ENCODE data around the gene IL10RA.

IL10RA gene

DNA sequence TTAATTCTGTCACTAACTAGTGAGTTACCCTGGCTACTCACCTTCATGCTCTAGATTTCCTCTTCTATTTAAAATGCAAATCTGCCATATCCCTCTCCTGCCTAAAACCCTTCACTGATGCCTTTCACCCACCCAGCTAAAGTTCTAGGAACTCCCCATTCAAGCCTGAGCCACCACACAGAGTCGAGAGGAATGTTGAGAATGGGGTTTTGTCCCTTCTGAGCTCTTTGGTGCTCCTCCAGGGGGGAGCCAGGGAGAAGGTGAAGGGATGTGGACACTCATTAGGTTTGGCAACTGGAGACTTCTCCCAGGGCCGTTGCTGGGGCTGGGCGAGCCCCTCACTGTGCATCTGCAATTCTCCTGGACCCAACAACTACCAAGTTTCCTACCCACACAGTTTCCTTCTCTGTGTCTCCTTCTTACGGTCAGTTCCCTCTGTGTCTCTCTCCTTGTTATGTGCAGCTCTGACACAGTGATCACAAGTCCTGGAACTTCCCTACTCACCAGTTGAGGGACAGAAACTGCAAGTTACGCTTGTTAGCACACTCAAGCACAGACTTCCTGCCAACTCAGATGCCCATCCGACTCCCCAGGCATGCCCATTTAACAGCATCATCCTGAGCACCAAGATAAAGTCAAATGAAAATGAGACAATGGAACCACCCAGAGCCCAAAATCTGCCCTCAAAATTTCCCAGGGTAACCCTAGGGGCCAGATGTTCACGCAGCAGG is 6.5 kb upstream of the IL10RA start:
- Histone ChIP-seq H3K27me3 (ENCODE audit: control insufficient read depth, insufficient read depth, low read length) (peaks cover 5% of the 10 kb centered on the region; the same call in 1 of the 2 replicates), H3K4me3 (ENCODE audit: low read depth, low read length) (no peak overlapping the region), H3K9me3 (ENCODE audit: control insufficient read depth, insufficient read depth, low read length) (no peaks in the 10 kb centered on the region), H3K27ac (ENCODE audit: low read depth, low read length) (no peak overlapping the region), H3K36me3 (ENCODE audit: control insufficient read depth, insufficient read depth, low read length) (no peaks in the 10 kb centered on the region), H3K9ac (ENCODE audit: low read depth, low read length) (no peak overlapping the region), H3K4me1 (ENCODE audit: control insufficient read depth, insufficient read depth, low read length) (no peaks in the 10 kb centered on the region)

DNA sequence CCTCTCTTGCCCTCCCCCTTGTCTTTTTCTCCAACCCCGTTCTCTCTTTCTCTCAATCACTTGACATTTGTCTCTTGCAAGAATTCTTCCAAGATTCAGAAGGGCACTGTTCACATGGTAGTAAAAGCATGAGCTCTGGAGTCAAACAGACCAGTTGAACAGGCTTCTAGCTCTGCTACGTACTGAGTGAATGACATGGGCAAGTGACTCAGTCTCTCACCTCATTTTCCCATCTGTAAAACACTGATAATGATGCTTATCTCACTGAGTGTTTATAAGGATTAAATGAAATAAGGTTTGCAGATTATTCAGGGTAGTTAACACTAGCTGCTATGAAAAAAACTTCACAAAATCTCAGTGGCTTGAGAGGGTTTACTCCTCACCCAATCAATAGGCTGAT is 5.9 kb upstream of the IL10RA start:
- Histone ChIP-seq H3K27me3 (ENCODE audit: control insufficient read depth, insufficient read depth, low read length) (peaks cover 9% of the 10 kb centered on the region; the same call in 1 of the 2 replicates), H3K4me3 (ENCODE audit: low read depth, low read length) (no peak overlapping the region), H3K27ac (ENCODE audit: low read depth, low read length) (no peak overlapping the region), H3K36me3 (ENCODE audit: control insufficient read depth, insufficient read depth, low read length) (no peaks in the 10 kb centered on the region), H3K9ac (ENCODE audit: low read depth, low read length) (no peak overlapping the region), H3K4me1 (ENCODE audit: control insufficient read depth, insufficient read depth, low read length) (no peaks in the 10 kb centered on the region), H3K9me3 (ENCODE audit: control insufficient read depth, insufficient read depth, low read length) (no peaks in the 10 kb centered on the region)

DNA sequence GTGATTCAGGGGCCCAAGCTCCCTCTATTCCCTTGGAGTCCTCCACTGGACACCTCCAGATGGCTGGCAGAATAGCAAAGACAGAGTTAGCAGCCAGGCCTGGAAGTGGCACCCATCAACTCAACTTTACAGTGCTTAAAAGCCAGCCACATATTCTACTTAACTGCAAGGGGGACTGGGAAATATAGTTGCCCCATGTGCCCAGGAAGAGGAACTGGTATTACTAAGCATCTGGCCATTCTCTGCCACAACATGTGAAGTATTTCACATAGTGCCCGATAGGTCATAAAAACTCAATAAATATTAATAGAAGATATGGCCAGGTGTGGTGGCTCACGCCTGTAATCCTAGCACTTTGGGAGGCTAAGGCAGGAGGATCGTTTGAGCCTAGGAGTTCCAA is 5.5 kb upstream of the IL10RA start:
- no peaks in the 10 kb centered on the region for H3K4me1 ChIP-seq (ENCODE audit: control insufficient read depth, insufficient read depth, low read length)
- no peaks in the 10 kb centered on the region for H3K9me3 ChIP-seq (ENCODE audit: control insufficient read depth, insufficient read depth, low read length)
- H3K36me3 ChIP-seq (ENCODE audit: control insufficient read depth, insufficient read depth, low read length): no peaks in the 10 kb centered on the region
- no peak overlapping the region for H3K9ac ChIP-seq (ENCODE audit: low read depth, low read length)
- no peak overlapping the region for H3K27ac ChIP-seq (ENCODE audit: low read depth, low read length)
- H3K4me3 ChIP-seq (ENCODE audit: low read depth, low read length): no peak overlapping the region
- H3K27me3 ChIP-seq (ENCODE audit: control insufficient read depth, insufficient read depth, low read length): peaks cover 9% of the 10 kb centered on the region

DNA sequence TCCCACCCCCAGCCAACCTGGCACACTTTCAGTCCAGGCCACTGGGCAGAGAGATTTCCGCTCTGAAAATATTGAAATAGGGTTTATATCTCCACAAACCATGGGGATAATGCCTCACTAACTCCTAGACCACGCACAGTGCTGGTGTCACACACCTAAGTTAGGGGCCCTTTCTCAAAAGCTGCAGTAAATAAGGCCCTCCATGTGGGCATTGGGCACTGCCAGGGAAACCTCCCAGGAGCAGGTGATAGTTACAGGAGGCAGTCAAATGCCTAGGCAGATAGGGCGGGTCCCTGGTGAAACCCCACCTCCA is 3.1 kb upstream of the IL10RA start:
- H3K36me3 ChIP-seq (ENCODE audit: control insufficient read depth, insufficient read depth, low read length): no peaks in the 10 kb centered on the region
- H3K9ac ChIP-seq (ENCODE audit: low read depth, low read length): no peak overlapping the region
- no peak overlapping the region for H3K4me3 ChIP-seq (ENCODE audit: low read depth, low read length)
- H3K27ac ChIP-seq (ENCODE audit: low read depth, low read length): no peak overlapping the region
- H3K27me3 ChIP-seq (ENCODE audit: control insufficient read depth, insufficient read depth, low read length): peaks cover 26% of the 10 kb centered on the region
- peaks cover 6% of the 10 kb centered on the region; the same call in 1 of the 2 replicates for H3K4me1 ChIP-seq (ENCODE audit: control insufficient read depth, insufficient read depth, low read length)
- H3K9me3 ChIP-seq (ENCODE audit: control insufficient read depth, insufficient read depth, low read length): no peaks in the 10 kb centered on the region

DNA sequence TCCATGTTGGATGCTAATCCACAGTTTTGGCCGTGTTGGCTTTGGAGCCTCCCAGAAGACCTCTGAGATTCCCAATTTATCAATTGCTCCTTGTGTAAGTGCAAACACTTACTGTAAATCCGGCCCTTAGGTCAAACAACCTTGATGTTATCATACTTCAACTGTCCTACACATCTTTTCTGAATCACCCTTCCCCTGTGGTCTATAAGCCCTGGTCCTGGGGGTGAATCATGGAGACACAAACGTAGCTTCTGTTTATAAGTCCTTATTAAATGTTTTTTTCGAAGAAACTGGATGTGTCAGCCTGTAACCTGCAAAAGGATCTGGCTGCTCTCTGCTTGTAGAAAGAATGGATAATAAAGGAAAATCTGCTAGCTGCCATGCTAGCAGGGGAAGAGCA is 1.7 kb upstream of the IL10RA start:
- Histone ChIP-seq H3K36me3 (ENCODE audit: control insufficient read depth, insufficient read depth, low read length) (no peaks in the 10 kb centered on the region), H3K27ac (ENCODE audit: low read depth, low read length) (no peak overlapping the region), H3K9ac (ENCODE audit: low read depth, low read length) (no peak overlapping the region), H3K4me1 (ENCODE audit: control insufficient read depth, insufficient read depth, low read length) (peaks cover 6% of the 10 kb centered on the region; the same call in 1 of the 2 replicates), H3K9me3 (ENCODE audit: control insufficient read depth, insufficient read depth, low read length) (no peaks in the 10 kb centered on the region), H3K4me3 (ENCODE audit: low read depth, low read length) (no peak overlapping the region), H3K27me3 (ENCODE audit: control insufficient read depth, insufficient read depth, low read length) (peaks cover 37% of the 10 kb centered on the region)

DNA sequence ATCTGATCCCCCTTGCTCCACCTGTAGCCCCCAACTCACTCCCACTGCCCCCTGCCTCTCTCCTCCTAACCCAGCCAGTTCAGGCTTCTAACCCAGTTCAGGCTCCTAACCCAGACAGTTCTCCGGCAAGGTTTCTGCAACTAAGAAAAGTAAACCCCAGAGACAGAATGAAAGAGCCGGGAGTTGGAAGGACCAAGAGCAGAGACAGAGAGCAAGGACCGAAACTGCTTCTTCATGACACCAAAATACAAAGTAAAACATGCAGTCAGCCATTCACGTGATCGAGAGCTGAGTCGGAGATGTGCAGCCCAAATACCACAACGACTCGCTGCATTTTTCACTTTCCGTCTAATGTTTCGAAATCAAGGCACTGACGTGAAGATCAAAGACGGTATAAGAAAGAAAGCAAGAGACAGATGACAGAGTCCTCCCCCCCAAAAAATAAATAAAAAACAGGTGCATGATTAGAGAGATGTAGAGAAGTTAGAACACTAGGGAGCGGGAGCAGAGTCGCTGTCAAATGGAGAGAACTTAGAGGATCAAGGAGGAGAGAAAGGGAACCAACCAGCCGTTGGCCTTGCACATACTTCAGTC is 884 bp downstream of the IL10RA start:
- Histone ChIP-seq H3K4me3 (ENCODE audit: low read depth, low read length) (peak overlapping the region; percentile 81; the same call in 1 of the 2 replicates), H3K36me3 (ENCODE audit: control insufficient read depth, insufficient read depth, low read length) (no peaks in the 10 kb centered on the region), H3K4me1 (ENCODE audit: control insufficient read depth, insufficient read depth, low read length) (peaks cover 6% of the 10 kb centered on the region; the same call in 1 of the 2 replicates), H3K27ac (ENCODE audit: low read depth, low read length) (no peak overlapping the region), H3K27me3 (ENCODE audit: control insufficient read depth, insufficient read depth, low read length) (peaks cover 37% of the 10 kb centered on the region), H3K9me3 (ENCODE audit: control insufficient read depth, insufficient read depth, low read length) (no peaks in the 10 kb centered on the region), H3K9ac (ENCODE audit: low read depth, low read length) (no peak overlapping the region)

DNA sequence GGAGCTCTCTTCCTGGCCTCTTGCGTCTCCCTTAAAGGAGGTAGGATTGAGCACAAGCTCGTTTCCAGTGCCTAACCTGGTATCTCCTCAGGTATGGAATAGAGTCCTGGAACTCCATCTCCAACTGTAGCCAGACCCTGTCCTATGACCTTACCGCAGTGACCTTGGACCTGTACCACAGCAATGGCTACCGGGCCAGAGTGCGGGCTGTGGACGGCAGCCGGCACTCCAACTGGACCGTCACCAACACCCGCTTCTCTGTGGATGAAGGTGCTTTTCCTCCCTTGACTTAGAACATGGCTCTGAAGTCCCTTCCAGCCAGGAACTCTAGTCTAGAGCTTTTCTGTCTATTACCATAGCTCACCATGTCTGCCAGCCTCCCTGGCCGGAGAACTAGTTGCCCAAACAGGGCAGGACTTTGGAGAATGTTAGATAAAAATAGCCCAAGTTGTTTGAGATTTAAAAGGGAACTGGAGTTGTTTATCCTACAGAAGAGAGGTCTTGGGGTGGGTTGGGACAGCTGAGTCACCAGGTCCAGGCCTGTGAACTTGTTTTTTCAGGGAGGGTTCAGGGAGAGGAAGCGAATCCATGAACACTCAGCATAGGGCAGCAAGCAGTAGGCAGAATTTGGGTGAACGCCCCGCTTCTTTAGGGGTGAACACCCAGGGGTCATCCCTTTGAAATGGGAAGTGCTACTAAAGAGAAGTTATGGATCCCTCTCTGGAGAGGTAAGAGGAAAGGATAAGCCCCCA is 3.3 kb downstream of the IL10RA start:
- H3K27me3 ChIP-seq (ENCODE audit: control insufficient read depth, insufficient read depth, low read length): peaks cover 33% of the 10 kb centered on the region

DNA sequence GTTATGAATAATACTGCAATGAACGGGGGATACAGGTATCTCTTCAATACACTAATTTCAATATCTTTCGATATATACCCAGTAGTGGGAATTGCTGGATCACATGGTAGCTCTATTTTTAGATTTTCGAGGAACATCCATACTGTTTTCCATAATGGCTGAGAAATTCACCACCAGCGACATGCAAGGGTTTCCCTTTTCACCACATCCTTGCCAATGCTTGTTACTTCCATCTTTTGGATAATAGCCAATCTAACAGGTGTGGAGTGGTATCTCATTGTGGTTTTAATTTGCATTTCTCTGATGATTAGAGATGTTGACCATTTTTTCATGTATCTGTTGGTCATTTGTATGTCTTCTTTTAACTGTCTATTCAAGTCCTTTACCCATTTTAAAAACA is 5.9 kb downstream of the IL10RA start:
- no peak overlapping the region for H3K9ac ChIP-seq (ENCODE audit: low read depth, low read length)

More for the DNA sequence above, 3.3 kb downstream of the IL10RA start:
- no peak overlapping the region for H3K4me3 ChIP-seq (ENCODE audit: low read depth, low read length)
- no peak overlapping the region for H3K27ac ChIP-seq (ENCODE audit: low read depth, low read length)
- H3K9me3 ChIP-seq (ENCODE audit: control insufficient read depth, insufficient read depth, low read length): no peaks in the 10 kb centered on the region
- no peak overlapping the region for H3K9ac ChIP-seq (ENCODE audit: low read depth, low read length)
- no peaks in the 10 kb centered on the region for H3K36me3 ChIP-seq (ENCODE audit: control insufficient read depth, insufficient read depth, low read length)
- H3K4me1 ChIP-seq (ENCODE audit: control insufficient read depth, insufficient read depth, low read length): peaks cover 6% of the 10 kb centered on the region; the same call in 1 of the 2 replicates

DNA sequence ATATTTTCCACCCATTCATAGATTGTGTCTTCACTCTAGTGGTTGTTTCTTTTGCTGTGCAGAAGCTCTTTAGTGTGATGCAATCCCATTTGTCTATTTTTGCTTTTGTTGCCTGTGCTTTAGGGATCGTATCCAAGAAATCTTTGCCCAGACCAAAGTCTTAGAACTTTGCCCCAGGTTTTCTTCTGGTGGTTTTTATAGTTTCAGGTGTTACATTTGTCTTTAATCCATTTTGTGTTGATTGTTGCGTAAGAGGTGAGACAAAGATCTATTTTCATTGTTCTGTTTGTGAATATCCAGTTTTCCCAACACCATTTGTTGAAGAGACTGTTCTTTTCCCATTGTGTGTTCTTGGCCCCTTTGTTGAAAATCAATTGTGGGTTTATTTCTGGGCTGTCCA is 6.4 kb downstream of the IL10RA start:
- H3K27me3 ChIP-seq (ENCODE audit: control insufficient read depth, insufficient read depth, low read length): peaks cover 16% of the 10 kb centered on the region
- H3K36me3 ChIP-seq (ENCODE audit: control insufficient read depth, insufficient read depth, low read length): no peaks in the 10 kb centered on the region
- H3K27ac ChIP-seq (ENCODE audit: low read depth, low read length): no peak overlapping the region
- H3K9ac ChIP-seq (ENCODE audit: low read depth, low read length): no peak overlapping the region
- no peaks in the 10 kb centered on the region for H3K4me1 ChIP-seq (ENCODE audit: control insufficient read depth, insufficient read depth, low read length)
- no peaks in the 10 kb centered on the region for H3K9me3 ChIP-seq (ENCODE audit: control insufficient read depth, insufficient read depth, low read length)
- no peak overlapping the region for H3K4me3 ChIP-seq (ENCODE audit: low read depth, low read length)

More for the DNA sequence above, 5.9 kb downstream of the IL10RA start:
- H3K36me3 ChIP-seq (ENCODE audit: control insufficient read depth, insufficient read depth, low read length): no peaks in the 10 kb centered on the region
- no peaks in the 10 kb centered on the region for H3K4me1 ChIP-seq (ENCODE audit: control insufficient read depth, insufficient read depth, low read length)
- no peaks in the 10 kb centered on the region for H3K9me3 ChIP-seq (ENCODE audit: control insufficient read depth, insufficient read depth, low read length)
- H3K27ac ChIP-seq (ENCODE audit: low read depth, low read length): no peak overlapping the region
- H3K4me3 ChIP-seq (ENCODE audit: low read depth, low read length): no peak overlapping the region
- H3K27me3 ChIP-seq (ENCODE audit: control insufficient read depth, insufficient read depth, low read length): peaks cover 21% of the 10 kb centered on the region

DNA sequence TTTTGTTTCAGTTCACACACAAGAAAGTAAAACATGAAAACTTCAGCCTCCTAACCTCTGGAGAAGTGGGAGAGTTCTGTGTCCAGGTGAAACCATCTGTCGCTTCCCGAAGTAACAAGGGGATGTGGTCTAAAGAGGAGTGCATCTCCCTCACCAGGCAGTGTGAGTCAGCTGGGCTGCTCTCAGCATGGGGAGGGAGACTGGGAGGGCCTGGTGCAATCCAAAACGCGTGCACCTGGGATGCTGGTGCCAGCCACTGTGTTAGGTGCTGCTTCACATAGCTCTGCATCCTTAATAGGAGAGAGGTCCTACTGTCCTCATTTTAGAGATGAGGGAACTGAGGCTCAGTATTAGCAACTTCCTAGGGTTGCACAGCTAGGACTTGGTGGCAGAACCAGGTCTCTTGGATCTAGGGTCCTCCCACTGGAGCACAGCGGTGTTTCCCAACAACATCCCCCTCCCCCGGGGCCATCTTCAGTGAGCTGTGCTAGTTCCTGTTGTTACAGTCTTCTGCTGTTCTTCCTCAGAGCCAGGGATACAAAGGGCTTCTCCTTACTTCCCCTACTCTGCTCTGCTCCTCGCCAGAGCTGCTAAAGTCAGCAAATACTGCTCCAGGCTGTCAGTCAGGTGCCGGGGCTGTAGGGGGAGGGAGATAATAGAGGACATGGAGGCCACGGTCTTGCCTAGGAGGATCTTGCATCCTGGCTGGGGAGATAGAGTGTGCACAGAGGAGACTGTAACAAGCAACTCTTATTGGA is 8.0 kb downstream of the IL10RA start:
- no peaks in the 10 kb centered on the region for H3K9me3 ChIP-seq (ENCODE audit: control insufficient read depth, insufficient read depth, low read length)
- H3K4me1 ChIP-seq (ENCODE audit: control insufficient read depth, insufficient read depth, low read length): no peaks in the 10 kb centered on the region
- H3K27ac ChIP-seq (ENCODE audit: low read depth, low read length): no peak overlapping the region
- H3K9ac ChIP-seq (ENCODE audit: low read depth, low read length): no peak overlapping the region
- no peak overlapping the region for H3K4me3 ChIP-seq (ENCODE audit: low read depth, low read length)
- no peaks in the 10 kb centered on the region for H3K36me3 ChIP-seq (ENCODE audit: control insufficient read depth, insufficient read depth, low read length)
- peaks cover 2% of the 10 kb centered on the region; the same call in 1 of the 2 replicates for H3K27me3 ChIP-seq (ENCODE audit: control insufficient read depth, insufficient read depth, low read length)

Data from HUES48 (cell line).